Measurements from ENCODE around the gene NAP1L5.
A peak's percentile ranks its signal among the peaks of the same experiment; 100 is the strongest.

The NAP1L5 gene

GRCh38 chr4:88674979-88675378, 22.6 kb downstream of the NAP1L5 start:
- no peaks in the 10 kb centered on the region for H3K27me3 ChIP-seq (ENCODE audit: insufficient read depth, low read depth, severe bottlenecking)
- no peak overlapping the region for H3K27ac ChIP-seq
- DNase-seq, result no peak
- TF ChIP-seq CTCF (IDR thresholded peaks at IDR 0.05; ENCODE audit: low read depth, low read length), result no peak
- no peaks in the 10 kb centered on the region for H3K36me3 ChIP-seq
- H3K9me3 ChIP-seq (ENCODE audit: severe bottlenecking), result no peaks in the 10 kb centered on the region
- no peak overlapping the region for H3K4me3 ChIP-seq (ENCODE audit: low read depth, low read length)

DNA sequence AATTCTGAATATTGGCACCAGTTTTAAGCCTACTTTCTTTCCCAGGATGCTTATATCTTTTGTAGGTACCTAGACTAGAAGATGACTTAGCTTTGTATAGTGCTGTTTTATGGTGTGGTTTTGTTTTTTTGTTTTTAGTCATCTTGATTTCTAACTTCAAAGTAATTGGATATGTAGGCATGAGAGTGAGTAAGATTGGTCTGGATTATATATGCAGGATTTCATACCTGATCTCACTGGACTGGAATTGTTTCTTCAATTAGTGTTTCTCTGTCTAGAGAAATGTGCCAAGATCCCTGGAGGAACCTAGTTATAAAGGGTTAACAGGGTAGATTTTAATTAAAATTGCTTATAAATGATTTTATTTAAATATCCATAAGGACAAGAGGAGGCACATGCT, 23.1 kb downstream of the NAP1L5 start:
- H3K9me3 ChIP-seq (ENCODE audit: severe bottlenecking), result no peaks in the 10 kb centered on the region
- no peak for DNase-seq
- no peaks in the 10 kb centered on the region for H3K27me3 ChIP-seq (ENCODE audit: insufficient read depth, low read depth, severe bottlenecking)
- TF ChIP-seq CTCF (IDR thresholded peaks at IDR 0.05; ENCODE audit: low read depth, low read length), result no peak
- H3K36me3 ChIP-seq, result no peaks in the 10 kb centered on the region
- H3K4me3 ChIP-seq (ENCODE audit: low read depth, low read length), result no peak overlapping the region
- H3K27ac ChIP-seq, result no peak overlapping the region

DNA sequence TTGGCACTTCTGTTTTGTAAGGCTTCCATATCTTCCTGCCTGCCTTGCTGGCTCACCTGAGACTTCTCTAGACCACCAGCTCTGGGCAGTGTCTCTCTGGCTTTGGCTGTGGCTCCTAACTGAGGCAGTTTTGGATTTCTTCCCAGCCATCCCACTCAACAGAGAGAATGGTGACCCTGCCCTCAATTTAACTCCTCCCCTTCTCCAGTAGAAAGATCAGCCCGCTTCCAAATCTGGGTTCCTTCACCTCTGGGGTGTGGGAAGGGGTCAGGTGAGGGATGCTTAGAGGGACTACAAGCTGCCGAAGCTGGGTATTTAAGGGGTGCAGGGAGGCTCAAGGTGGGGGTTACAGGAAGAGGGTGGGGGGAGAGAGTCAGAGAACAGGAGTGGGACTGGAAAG, 23.7 kb downstream of the NAP1L5 start:
- DNase-seq, result no peak
- Histone ChIP-seq H3K36me3 (no peaks in the 10 kb centered on the region), H3K27me3 (ENCODE audit: insufficient read depth, low read depth, severe bottlenecking) (no peaks in the 10 kb centered on the region), H3K27ac (no peak overlapping the region), H3K9me3 (ENCODE audit: severe bottlenecking) (no peaks in the 10 kb centered on the region), H3K4me3 (ENCODE audit: low read depth, low read length) (no peak overlapping the region)
- no peak for TF ChIP-seq CTCF (IDR thresholded peaks at IDR 0.05; ENCODE audit: low read depth, low read length)

- H3K27ac ChIP-seq, result no peak overlapping the region
- peak; percentile 66 for TF ChIP-seq CTCF (IDR thresholded peaks at IDR 0.05; ENCODE audit: low read depth, low read length)
- no peak overlapping the region for H3K4me3 ChIP-seq (ENCODE audit: low read depth, low read length)
- no peaks in the 10 kb centered on the region for H3K9me3 ChIP-seq (ENCODE audit: severe bottlenecking)
- no peaks in the 10 kb centered on the region for H3K27me3 ChIP-seq (ENCODE audit: insufficient read depth, low read depth, severe bottlenecking)
- peak; percentile 28 for DNase-seq
- H3K36me3 ChIP-seq, result no peaks in the 10 kb centered on the region
These were observed 24.6 kb downstream of the NAP1L5 start for GRCh38 chr4:88672987-88673386.

GRCh38 chr4:88661739-88662138, 35.9 kb downstream of the NAP1L5 start:
- no peak overlapping the region for H3K4me3 ChIP-seq (ENCODE audit: low read depth, low read length)
- no peak overlapping the region for H3K27ac ChIP-seq
- peaks cover under 1% of the 10 kb centered on the region; the same call in 1 of the 2 replicates for H3K36me3 ChIP-seq
- TF ChIP-seq CTCF (IDR thresholded peaks at IDR 0.05; ENCODE audit: low read depth, low read length), result no peak
- H3K9me3 ChIP-seq (ENCODE audit: severe bottlenecking), result no peaks in the 10 kb centered on the region
- no peak for DNase-seq
- H3K27me3 ChIP-seq (ENCODE audit: insufficient read depth, low read depth, severe bottlenecking), result no peaks in the 10 kb centered on the region

All from WERI-Rb-1 (cell line).